ENCODE data around the gene GPSM1. TPM values are rescaled to one million over a fixed set of nuclear protein-coding genes. Genes with fewer than 3 reads are reported as not detected.

GPSM1 gene
- total and polyA plus RNA-seq, 9 of the 15 experiments (the other 6 are each of a cell fraction or from before 2014, with no cell fraction given): 0.04 to 14.2 (median 3.1) TPM

DNA sequence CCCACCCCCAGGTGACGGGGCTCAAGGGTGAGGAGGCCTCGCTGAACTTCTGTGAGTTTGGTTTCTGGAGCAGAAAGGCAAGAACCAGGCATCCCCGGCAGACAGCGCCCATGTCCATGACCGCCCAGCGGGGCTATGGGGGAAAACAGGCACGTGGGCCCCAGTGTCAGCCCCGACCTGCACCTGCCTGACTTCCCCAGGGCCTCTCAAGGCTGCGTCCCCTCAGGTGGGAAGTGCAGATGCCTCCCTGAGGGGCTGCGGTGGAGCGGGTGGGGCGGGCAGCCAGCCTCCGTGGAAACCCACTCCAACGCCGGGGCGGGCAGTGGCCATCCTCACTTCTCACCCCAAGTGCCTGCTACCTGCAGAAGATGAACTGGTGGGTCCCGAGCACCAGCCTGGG lies 53.0 kb downstream of the GPSM1 start:
- WGBS (ENCODE audit: insufficient coverage, low coverage, missing lambda C conversion rate): 91% methylated on average over 9 of the region's 17 CpGs

DNA sequence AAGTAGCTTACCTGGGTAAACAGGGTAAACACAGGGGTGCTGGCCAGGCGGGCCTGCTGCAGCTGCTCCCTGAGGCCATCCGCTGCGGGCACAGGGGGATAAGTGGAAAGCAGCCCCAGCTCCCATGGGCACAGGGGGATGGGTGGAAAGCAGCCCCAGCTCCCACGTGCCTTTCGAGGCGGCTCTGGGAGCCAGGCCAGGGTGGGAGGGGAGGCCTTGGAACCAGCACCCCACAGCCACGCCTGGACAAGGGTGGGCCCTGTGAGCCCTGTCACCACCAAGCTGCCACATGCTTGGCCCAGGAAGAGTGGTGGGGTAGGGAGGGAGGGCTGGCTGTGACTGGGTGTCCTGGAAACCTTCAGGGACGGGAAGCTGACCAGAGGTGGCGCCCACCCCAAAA lies 54.0 kb downstream of the GPSM1 start:
- Histone ChIP-seq H3K36me3 (ENCODE audit: control insufficient read depth, insufficient read depth, low read length) (peaks cover 97% of the 10 kb centered on the region; the same call in 2 of the 3 replicates), H4K20me1 (replicated peaks; ENCODE audit: control insufficient read depth, insufficient read depth, low read length) (no peaks in the 10 kb centered on the region), H3K9ac (ENCODE audit: insufficient read depth in 1 of 2, low read depth in 2 of 2, low read length in 2 of 2) (no peak overlapping the region), H3K27ac (ENCODE audit: extremely low read depth, low read depth, low read length) (no peak overlapping the region), H3K4me3 (no peak overlapping the region), H2AFZ (ENCODE audit: low read depth, low read length) (no peak overlapping the region), H3K9me3 (replicated peaks; ENCODE audit: control insufficient read depth, insufficient read depth, low read depth, low read length) (no peaks in the 10 kb centered on the region), H3K4me2 (ENCODE audit: insufficient read depth, low read length) (no peak overlapping the region), H3K9me1 (ENCODE audit: control insufficient read depth, insufficient read depth, low read length) (no peaks in the 10 kb centered on the region), H3K79me2 (ENCODE audit: control insufficient read depth, insufficient read depth, low read length) (no peaks in the 10 kb centered on the region), H3K4me1 (replicated peaks in 1 of 2; ENCODE audit: control insufficient read depth in 2 of 2, insufficient read depth in 2 of 2, low read length in 2 of 2) (peaks cover 0 to 35% of the 10 kb centered on the region in 2 experiments; a peak in 1 of 5 replicates), H3K27me3 (ENCODE audit: control insufficient read depth in 2 of 2, insufficient read depth in 2 of 2, low read length in 2 of 2) (no peaks in the 10 kb centered on the region)
- intact Hi-C loops (cut with micrococcal nuclease): no loop called here
- 92% methylated on average over 5 of the region's 9 CpGs for WGBS (ENCODE audit: insufficient coverage, low coverage, missing lambda C conversion rate)
- in situ Hi-C loops (cut with MboI): no loop called here
- CTCF ChIA-PET (ENCODE audit: low intra/inter-chr PET ratio): no interaction called here
- no peak for DNase-seq (ENCODE audit: extremely low read depth in 1 of 4, low spot score in 3 of 4)
- ATAC-seq: no peak
- no TSS peak for BruUV-seq (replicated peaks)
- FAIRE-seq: no peak
- POLR2A ChIA-PET: interaction anchor here (0.5 to 1.3 kb wide), 2 partner anchors 9 to 19 kb away, joined by 3 to 4 read pairs; no protein-coding TSS in a partner anchor
- TF ChIP-seq CBX1 (IDR thresholded peaks at IDR 0.05; ENCODE audit: low read depth): no peak
- TF ChIP-seq, protein P1, sequence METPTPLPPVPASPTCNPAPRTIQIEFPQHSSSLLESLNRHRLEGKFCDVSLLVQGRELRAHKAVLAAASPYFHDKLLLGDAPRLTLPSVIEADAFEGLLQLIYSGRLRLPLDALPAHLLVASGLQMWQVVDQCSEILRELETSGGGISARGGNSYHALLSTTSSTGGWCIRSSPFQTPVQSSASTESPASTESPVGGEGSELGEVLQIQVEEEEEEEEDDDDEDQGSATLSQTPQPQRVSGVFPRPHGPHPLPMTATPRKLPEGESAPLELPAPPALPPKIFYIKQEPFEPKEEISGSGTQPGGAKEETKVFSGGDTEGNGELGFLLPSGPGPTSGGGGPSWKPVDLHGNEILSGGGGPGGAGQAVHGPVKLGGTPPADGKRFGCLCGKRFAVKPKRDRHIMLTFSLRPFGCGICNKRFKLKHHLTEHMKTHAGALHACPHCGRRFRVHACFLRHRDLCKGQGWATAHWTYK (CRISPR knock-in tag; IDR thresholded peaks at IDR 0.05): no peak
- TF ChIP-seq ZBTB17 (CRISPR knock-in tag; IDR thresholded peaks at IDR 0.05): no peak
- TF ChIP-seq RBM25 (IDR thresholded peaks at IDR 0.05; ENCODE audit: low read depth, low read length, severe bottlenecking): no peak
- TF ChIP-seq, protein P2, sequence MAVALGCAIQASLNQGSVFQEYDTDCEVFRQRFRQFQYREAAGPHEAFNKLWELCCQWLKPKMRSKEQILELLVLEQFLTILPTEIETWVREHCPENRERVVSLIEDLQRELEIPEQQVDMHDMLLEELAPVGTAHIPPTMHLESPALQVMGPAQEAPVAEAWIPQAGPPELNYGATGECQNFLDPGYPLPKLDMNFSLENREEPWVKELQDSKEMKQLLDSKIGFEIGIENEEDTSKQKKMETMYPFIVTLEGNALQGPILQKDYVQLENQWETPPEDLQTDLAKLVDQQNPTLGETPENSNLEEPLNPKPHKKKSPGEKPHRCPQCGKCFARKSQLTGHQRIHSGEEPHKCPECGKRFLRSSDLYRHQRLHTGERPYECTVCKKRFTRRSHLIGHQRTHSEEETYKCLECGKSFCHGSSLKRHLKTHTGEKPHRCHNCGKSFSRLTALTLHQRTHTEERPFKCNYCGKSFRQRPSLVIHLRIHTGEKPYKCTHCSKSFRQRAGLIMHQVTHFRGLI (CRISPR knock-in tag; IDR thresholded peaks at IDR 0.05): no peak
- no peak for TF ChIP-seq GABPA (tag; conservative IDR thresholded peaks at IDR 0.05; ENCODE audit: low read depth)
- TF ChIP-seq ETV1 (tag; conservative IDR thresholded peaks at IDR 0.05; ENCODE audit: low read depth): no peak
- no peak for TF ChIP-seq SMC3 (conservative IDR thresholded peaks at IDR 0.05; ENCODE audit: insufficient read depth, low read depth, low read length)

More for the DNA sequence above, 53.0 kb downstream of the GPSM1 start:
- in situ Hi-C loops (cut with MboI): no loop called here
- FAIRE-seq (no peak), DNase-seq (ENCODE audit: extremely low read depth in 1 of 4, low spot score in 3 of 4) (no peak), ATAC-seq (no peak)
- POLR2A ChIA-PET: no interaction called here
- Histone ChIP-seq H2AFZ (ENCODE audit: low read depth, low read length) (no peak overlapping the region), H3K4me2 (ENCODE audit: insufficient read depth, low read length) (no peak overlapping the region), H3K79me2 (ENCODE audit: control insufficient read depth, insufficient read depth, low read length) (no peaks in the 10 kb centered on the region), H3K4me1 (replicated peaks in 1 of 2; ENCODE audit: control insufficient read depth in 2 of 2, insufficient read depth in 2 of 2, low read length in 2 of 2) (peaks cover 0 to 42% of the 10 kb centered on the region in 2 experiments; a peak in 1 of 5 replicates), H3K9me3 (replicated peaks; ENCODE audit: control insufficient read depth, insufficient read depth, low read depth, low read length) (no peaks in the 10 kb centered on the region), H3K9me1 (ENCODE audit: control insufficient read depth, insufficient read depth, low read length) (no peaks in the 10 kb centered on the region), H3K9ac (ENCODE audit: insufficient read depth in 1 of 2, low read depth in 2 of 2, low read length in 2 of 2) (no peak overlapping the region; a peak in 1 of 4 replicates), H4K20me1 (replicated peaks; ENCODE audit: control insufficient read depth, insufficient read depth, low read length) (no peaks in the 10 kb centered on the region), H3K27me3 (ENCODE audit: control insufficient read depth in 2 of 2, insufficient read depth in 2 of 2, low read length in 2 of 2) (no peaks in the 10 kb centered on the region), H3K27ac (ENCODE audit: extremely low read depth, low read depth, low read length) (no peak overlapping the region), H3K4me3 (no peak overlapping the region), H3K36me3 (ENCODE audit: control insufficient read depth, insufficient read depth, low read length) (peaks cover 98% of the 10 kb centered on the region; the same call in 2 of the 3 replicates)
- intact Hi-C loops (cut with micrococcal nuclease): no loop called here
- TF ChIP-seq ZFPM2 (CRISPR knock-in tag; IDR thresholded peaks at IDR 0.05) (no peak), OTX1 (CRISPR knock-in tag; IDR thresholded peaks at IDR 0.05) (no peak), NFE2L1 (tag; IDR thresholded peaks at IDR 0.05; ENCODE audit: borderline replicate concordance, low read depth) (no peak), ZSCAN29 (IDR thresholded peaks at IDR 0.05) (no peak), TEAD1 (CRISPR knock-in tag; IDR thresholded peaks at IDR 0.05) (no peak), MIER1 (IDR thresholded peaks at IDR 0.05; ENCODE audit: low read depth) (no peak)
- TF ChIP-seq, protein P3, sequence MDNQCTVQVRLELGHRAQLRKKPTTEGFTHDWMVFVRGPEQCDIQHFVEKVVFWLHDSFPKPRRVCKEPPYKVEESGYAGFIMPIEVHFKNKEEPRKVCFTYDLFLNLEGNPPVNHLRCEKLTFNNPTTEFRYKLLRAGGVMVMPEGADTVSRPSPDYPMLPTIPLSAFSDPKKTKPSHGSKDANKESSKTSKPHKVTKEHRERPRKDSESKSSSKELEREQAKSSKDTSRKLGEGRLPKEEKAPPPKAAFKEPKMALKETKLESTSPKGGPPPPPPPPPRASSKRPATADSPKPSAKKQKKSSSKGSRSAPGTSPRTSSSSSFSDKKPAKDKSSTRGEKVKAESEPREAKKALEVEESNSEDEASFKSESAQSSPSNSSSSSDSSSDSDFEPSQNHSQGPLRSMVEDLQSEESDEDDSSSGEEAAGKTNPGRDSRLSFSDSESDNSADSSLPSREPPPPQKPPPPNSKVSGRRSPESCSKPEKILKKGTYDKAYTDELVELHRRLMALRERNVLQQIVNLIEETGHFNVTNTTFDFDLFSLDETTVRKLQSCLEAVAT (IDR thresholded peaks at IDR 0.05): no peak
- BruUV-seq (replicated peaks): no TSS peak
- CTCF ChIA-PET (ENCODE audit: low intra/inter-chr PET ratio): no interaction called here

Data from K562 (cell line).